Measurements from ENCODE around the gene GABRR3. TPM values are rescaled to one million over a fixed set of nuclear protein-coding genes. Genes with fewer than 3 reads are reported as not detected.

GABRR3 gene
- polyA plus RNA-seq, 1 experiment = not detected

DNA sequence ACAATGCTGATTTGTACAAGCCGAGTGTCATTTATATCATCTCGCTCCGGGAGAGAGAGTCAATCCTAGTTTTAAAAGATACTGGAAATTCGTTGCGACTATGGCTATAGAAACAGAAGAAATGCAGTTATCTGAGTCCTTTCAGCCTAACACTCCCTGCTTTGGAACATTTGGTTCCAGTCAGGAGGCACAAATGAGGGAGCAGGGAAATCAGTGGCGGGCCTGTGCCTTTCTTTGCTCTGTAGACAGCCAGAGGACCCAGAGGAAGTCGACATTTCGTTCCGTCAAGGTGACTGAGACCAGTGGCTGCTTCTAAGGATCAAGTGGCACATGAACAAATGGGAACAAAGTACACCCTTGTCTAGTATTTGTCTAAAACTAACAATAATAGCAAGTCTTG lies 62.1 kb downstream of the GABRR3 start:
- POLR2A ChIA-PET = no interaction called here
- Histone ChIP-seq H3K36me3 (ENCODE audit: control insufficient read depth, insufficient read depth, low read length) (no peaks in the 10 kb centered on the region), H3K4me3 (ENCODE audit: low read depth, low read length) (peak overlapping the region; percentile 76), H3K27me3 (ENCODE audit: control insufficient read depth, insufficient read depth, low read length) (0 out of 2 replicates have a peak, but pooled peaks cover 4% of the 10 kb centered on the region)
- DNase-seq (ENCODE audit: low read depth) = no peak
- no peak for TF ChIP-seq CTCF (IDR thresholded peaks at IDR 0.05; ENCODE audit: insufficient read depth, low read depth, low read length)
- CTCF ChIA-PET = interaction anchor here (1.4 kb wide), 1 partner anchor 50 kb away, joined by 3 read pairs; no protein-coding TSS in a partner anchor

DNA sequence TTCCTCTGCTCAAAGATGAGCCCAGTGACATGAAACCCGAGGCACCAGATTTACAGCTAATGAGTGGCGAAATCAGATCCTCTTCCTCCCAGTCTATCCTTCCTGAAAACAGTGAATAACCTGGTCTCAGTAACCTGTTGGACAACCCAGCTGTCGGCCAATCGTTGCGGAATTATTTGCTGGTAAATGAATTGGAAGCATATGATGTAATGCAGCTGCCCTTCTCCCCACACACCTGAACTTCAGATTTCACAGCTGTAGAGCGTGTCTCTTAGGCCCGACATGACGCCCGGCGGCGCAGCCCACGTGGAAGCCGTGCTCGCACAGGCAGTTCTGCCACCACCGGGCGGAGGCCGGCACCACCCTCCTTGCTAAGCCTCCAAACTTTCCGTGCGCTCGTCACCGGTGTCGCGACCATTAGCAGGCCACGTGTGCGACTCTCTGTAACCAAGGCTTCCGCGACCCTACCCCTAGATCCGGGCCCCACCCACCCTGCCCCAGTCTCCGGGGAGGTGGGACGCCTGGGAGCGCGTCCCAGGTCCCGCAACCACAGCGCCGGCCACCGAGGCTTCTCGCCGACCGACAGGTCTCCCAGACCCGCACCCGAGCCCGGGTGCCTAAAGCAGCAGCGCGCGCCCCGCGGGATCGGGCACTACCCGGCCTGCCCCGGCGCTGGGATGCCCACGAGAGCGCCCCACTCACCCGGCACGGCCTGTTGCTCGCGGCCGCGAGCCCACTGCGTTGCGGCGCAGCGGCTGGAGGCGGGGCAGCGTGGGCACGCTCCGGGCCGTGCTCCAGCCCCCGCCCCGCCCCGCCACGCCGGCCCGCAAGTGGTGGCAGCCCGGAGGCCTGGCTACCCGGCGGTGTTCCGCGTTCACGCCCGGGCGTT lies 63.2 kb downstream of the GABRR3 start, which contains the start of gene RIOX2:
RIOX2 (minus strand) TSS at position 753 of the 889 bp plus-strand sequence. CDS start 4,838 bp downstream, outside the sequence.
- CTCF ChIA-PET = interaction anchor here (1.0 kb wide), 1 partner anchor 151 kb away, joined by 4 read pairs; the partner anchor contains the start of gene CRYBG3
- H3K4me3 ChIP-seq (ENCODE audit: low read depth, low read length) = peak within 1 kb of the TSS; percentile 76
- no peak for DNase-seq (ENCODE audit: low read depth)
- H3K27me3 ChIP-seq (ENCODE audit: control insufficient read depth, insufficient read depth, low read length) = 0 out of 2 replicates have a peak, but pooled peaks cover 2% of the 10 kb centered on the region
- POLR2A ChIA-PET = interaction anchor here (0.5 kb wide), 1 partner anchor 203 kb away, joined by 5 read pairs; no protein-coding TSS in a partner anchor
- TF ChIP-seq CTCF (IDR thresholded peaks at IDR 0.05; ENCODE audit: insufficient read depth, low read depth, low read length) = no peak
- H3K36me3 ChIP-seq (ENCODE audit: control insufficient read depth, insufficient read depth, low read length) = no peaks in the 10 kb centered on the region

GRCh38 chr3:97970956-97971620 lies 64.0 kb downstream of the GABRR3 start:
- POLR2A ChIA-PET = no interaction called here
- Histone ChIP-seq H3K27me3 (ENCODE audit: control insufficient read depth, insufficient read depth, low read length) (0 out of 2 replicates have a peak, but pooled peaks cover 2% of the 10 kb centered on the region), H3K4me3 (ENCODE audit: low read depth, low read length) (peak overlapping the region; percentile 76), H3K36me3 (ENCODE audit: control insufficient read depth, insufficient read depth, low read length) (0 out of 2 replicates have a peak, but pooled peaks cover 1% of the 10 kb centered on the region)
- TF ChIP-seq CTCF (IDR thresholded peaks at IDR 0.05; ENCODE audit: insufficient read depth, low read depth, low read length) = no peak
- CTCF ChIA-PET = interaction anchor here (1.0 kb wide), 1 partner anchor 150 kb away, joined by 4 read pairs; the partner anchor contains the start of gene CRYBG3
- DNase-seq (ENCODE audit: low read depth) = no peak

DNA sequence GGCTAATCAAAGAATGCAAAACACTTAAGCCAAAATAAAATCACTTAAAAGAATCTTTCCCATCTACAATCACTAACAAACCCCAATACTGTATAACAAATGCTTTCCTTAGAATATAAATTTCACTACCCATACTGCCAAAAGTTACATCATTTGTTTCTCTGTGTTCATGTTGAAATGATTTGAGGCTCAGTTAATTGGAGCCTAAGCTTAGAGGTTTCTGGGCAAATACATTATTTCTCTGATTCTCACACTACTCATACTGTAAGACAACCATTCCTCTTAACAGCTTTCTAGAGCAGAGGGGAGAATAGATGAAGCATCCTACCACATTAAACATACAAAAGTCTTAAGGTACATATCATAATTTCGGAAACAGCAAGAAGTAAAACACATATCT lies 65.0 kb downstream of the GABRR3 start:
- Histone ChIP-seq H3K36me3 (ENCODE audit: control insufficient read depth, insufficient read depth, low read length) (0 out of 2 replicates have a peak, but pooled peaks cover 1% of the 10 kb centered on the region), H3K27me3 (ENCODE audit: control insufficient read depth, insufficient read depth, low read length) (no peaks in the 10 kb centered on the region), H3K4me3 (ENCODE audit: low read depth, low read length) (no peak overlapping the region)
- CTCF ChIA-PET = no interaction called here
- no peak for TF ChIP-seq CTCF (IDR thresholded peaks at IDR 0.05; ENCODE audit: insufficient read depth, low read depth, low read length)
- DNase-seq (ENCODE audit: low read depth) = no peak
- POLR2A ChIA-PET = no interaction called here

- CTCF ChIA-PET = no interaction called here
- DNase-seq (ENCODE audit: low read depth) = no peak
- no peak for TF ChIP-seq CTCF (IDR thresholded peaks at IDR 0.05; ENCODE audit: insufficient read depth, low read depth, low read length)
- no peaks in the 10 kb centered on the region for H3K27me3 ChIP-seq (ENCODE audit: control insufficient read depth, insufficient read depth, low read length)
- no peak overlapping the region for H3K4me3 ChIP-seq (ENCODE audit: low read depth, low read length)
- POLR2A ChIA-PET = no interaction called here
- 0 out of 2 replicates have a peak, but pooled peaks cover 1% of the 10 kb centered on the region for H3K36me3 ChIP-seq (ENCODE audit: control insufficient read depth, insufficient read depth, low read length)
Measured at GRCh38 chr3:97969541-97969940, 65.6 kb downstream of the GABRR3 start.

All from BJ (cell line).